Measurements from ENCODE around the gene ARL3.

DNA sequence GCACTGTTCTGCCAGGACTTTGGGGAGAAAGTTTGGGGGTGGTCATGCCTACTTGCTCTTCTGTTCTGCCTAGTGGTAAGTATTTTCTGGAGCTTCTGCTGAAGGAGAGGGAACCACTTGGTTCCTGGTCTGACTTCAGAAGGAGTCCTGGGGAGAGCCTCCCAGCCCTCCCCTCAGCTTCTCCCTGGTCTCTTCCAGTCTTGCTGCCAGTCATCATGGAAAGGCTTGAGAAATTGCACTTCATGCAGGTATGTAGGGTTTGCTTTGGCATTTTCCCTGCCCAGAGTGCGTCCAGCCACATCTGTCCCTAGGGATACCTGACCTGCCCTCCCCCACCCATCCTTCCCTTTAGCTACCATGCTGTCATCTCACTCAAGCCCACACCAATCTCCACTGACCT lies 18.5 kb upstream of the ARL3 start:
- no peak for TF ChIP-seq POLR2A (IDR thresholded peaks at IDR 0.05)
- TF ChIP-seq, protein P1, sequence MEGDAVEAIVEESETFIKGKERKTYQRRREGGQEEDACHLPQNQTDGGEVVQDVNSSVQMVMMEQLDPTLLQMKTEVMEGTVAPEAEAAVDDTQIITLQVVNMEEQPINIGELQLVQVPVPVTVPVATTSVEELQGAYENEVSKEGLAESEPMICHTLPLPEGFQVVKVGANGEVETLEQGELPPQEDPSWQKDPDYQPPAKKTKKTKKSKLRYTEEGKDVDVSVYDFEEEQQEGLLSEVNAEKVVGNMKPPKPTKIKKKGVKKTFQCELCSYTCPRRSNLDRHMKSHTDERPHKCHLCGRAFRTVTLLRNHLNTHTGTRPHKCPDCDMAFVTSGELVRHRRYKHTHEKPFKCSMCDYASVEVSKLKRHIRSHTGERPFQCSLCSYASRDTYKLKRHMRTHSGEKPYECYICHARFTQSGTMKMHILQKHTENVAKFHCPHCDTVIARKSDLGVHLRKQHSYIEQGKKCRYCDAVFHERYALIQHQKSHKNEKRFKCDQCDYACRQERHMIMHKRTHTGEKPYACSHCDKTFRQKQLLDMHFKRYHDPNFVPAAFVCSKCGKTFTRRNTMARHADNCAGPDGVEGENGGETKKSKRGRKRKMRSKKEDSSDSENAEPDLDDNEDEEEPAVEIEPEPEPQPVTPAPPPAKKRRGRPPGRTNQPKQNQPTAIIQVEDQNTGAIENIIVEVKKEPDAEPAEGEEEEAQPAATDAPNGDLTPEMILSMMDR (IDR thresholded peaks at IDR 0.05), result no peak

Data from body of pancreas (tissue), 4 donors.